KMS-11 (cell line): ENCODE results near the gene PMF1.

ENCODE experiments used
- H2AFZ ChIP-seq: fragments of 200-600 bp; sonication (generic); 2 replicates; pipeline ENCODE4 v1.6.1; 2016; ENCODE audit warnings: antibody characterized with exemption, mixed run types, low read depth
- H3K27ac ChIP-seq: fragments of 200-600 bp; sonication (generic); 2 replicates; pipeline ENCODE4 v1.6.1; 2016; ENCODE audit warnings: mild to moderate bottlenecking, mixed run types
- H3K27me3 ChIP-seq: fragments of 200-600 bp; sonication (generic); 2 replicates; pipeline ENCODE4 v1.6.1; 2017; ENCODE audit warnings: mild to moderate bottlenecking, low read depth, mixed run types, moderate library complexity; ENCODE audit not compliant: insufficient read depth
- H3K36me3 ChIP-seq: fragments of 200-600 bp; sonication (generic); 2 replicates; pipeline ENCODE4 v1.6.1; 2017; ENCODE audit warnings: mild to moderate bottlenecking, mixed run types; ENCODE audit not compliant: insufficient read depth
- H3K4me1 ChIP-seq: fragments of 200-600 bp; sonication (generic); 2 replicates; pipeline ENCODE4 v1.6.1; 2016; ENCODE audit warnings: mild to moderate bottlenecking, low read depth, mixed run types; ENCODE audit not compliant: poor library complexity, severe bottlenecking
- H3K4me2 ChIP-seq: fragments of 200-600 bp; sonication (generic); 2 replicates; pipeline ENCODE4 v1.7.0; 2016; ENCODE audit warnings: mild to moderate bottlenecking, mixed run types
- H3K4me3 ChIP-seq: fragments of 200-600 bp; sonication (generic); IDR thresholded peaks from 2 replicates; pipeline ENCODE4 v1.6.1; 2017; ENCODE audit warnings: low read depth, low read length, mixed read lengths; ENCODE audit not compliant: insufficient read depth
- H3K79me2 ChIP-seq: fragments of 200-600 bp; sonication (generic); 2 replicates; pipeline ENCODE4 v1.6.1; 2016; ENCODE audit warnings: low read depth, mixed run types; ENCODE audit not compliant: insufficient read depth
- H3K9ac ChIP-seq: fragments of 200-600 bp; sonication (generic); 2 replicates; pipeline ENCODE4 v1.6.1; 2016; ENCODE audit warnings: mild to moderate bottlenecking, mixed run types
- H4K20me1 ChIP-seq: fragments of 200-600 bp; sonication (generic); 2 replicates; pipeline ENCODE4 v1.6.1; 2016; ENCODE audit warnings: mild to moderate bottlenecking, mixed run types; ENCODE audit not compliant: insufficient read depth
- TF ChIP-seq, protein P1 (sequence below): fragments of 200-600 bp; sonication (generic); conservative IDR thresholded peaks from 2 replicates; pipeline ENCODE4 v1.6.1; 2017; ENCODE audit warnings: low read depth, mild to moderate bottlenecking, antibody characterized with exemption, low read length, moderate library complexity, mixed read lengths

Gene PMF1

DNA sequence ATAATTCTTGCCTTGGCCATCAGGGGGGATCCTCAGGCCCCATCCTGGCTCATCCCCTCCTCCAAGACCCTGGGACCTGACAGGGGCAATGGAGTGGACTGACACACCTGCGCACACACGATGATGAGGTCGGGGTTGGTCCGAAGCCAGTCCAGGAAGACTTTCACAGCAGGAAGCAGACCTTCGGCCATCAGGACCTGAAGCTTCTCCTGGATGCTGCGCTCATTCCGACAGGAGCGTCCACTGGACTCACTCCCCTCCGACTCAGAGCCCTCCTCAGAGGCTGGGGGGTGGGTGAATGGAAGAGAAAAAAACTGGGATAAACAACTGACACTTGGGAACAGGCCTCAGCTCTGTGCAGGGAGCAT lies 50.5 kb downstream of the PMF1 start:
- no peak overlapping the region for H3K9ac ChIP-seq
- H3K27ac ChIP-seq = no peak overlapping the region
- H3K4me2 ChIP-seq = no peak overlapping the region
- peaks cover 63% of the 10 kb centered on the region; the same call in 1 of the 2 replicates for H3K36me3 ChIP-seq
- no peaks in the 10 kb centered on the region for H3K27me3 ChIP-seq
- H3K4me1 ChIP-seq = peaks cover 18% of the 10 kb centered on the region
- H3K4me3 ChIP-seq = no peak overlapping the region
- TF ChIP-seq, protein P1, sequence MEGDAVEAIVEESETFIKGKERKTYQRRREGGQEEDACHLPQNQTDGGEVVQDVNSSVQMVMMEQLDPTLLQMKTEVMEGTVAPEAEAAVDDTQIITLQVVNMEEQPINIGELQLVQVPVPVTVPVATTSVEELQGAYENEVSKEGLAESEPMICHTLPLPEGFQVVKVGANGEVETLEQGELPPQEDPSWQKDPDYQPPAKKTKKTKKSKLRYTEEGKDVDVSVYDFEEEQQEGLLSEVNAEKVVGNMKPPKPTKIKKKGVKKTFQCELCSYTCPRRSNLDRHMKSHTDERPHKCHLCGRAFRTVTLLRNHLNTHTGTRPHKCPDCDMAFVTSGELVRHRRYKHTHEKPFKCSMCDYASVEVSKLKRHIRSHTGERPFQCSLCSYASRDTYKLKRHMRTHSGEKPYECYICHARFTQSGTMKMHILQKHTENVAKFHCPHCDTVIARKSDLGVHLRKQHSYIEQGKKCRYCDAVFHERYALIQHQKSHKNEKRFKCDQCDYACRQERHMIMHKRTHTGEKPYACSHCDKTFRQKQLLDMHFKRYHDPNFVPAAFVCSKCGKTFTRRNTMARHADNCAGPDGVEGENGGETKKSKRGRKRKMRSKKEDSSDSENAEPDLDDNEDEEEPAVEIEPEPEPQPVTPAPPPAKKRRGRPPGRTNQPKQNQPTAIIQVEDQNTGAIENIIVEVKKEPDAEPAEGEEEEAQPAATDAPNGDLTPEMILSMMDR = no peak
- no peaks in the 10 kb centered on the region for H3K79me2 ChIP-seq
- H4K20me1 ChIP-seq = no peaks in the 10 kb centered on the region
- H2AFZ ChIP-seq = no peak overlapping the region

DNA sequence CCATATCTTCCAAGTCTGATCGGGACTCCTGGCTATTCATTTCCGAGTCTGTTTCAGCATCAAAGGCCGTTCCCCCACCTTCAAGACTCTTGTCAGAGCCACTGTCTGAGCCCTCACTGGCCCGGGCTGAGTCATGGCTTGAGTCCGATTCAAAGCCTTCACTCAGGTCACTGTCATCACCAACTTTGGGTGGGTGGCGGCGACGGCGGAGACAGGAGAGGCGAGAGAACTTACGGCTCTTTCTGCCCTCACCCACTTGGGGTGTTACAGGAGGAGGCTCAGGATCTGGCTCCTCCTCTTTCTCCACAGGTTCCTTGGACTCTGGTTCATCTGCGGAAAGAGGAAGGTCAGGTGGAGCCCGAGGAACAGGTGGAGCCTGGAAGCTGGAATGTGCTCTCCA lies 53.2 kb downstream of the PMF1 start:
- Histone ChIP-seq H3K27ac (no peak overlapping the region), H3K79me2 (no peaks in the 10 kb centered on the region), H3K4me3 (no peak overlapping the region), H2AFZ (no peak overlapping the region), H4K20me1 (no peaks in the 10 kb centered on the region), H3K4me2 (no peak overlapping the region), H3K9ac (no peak overlapping the region), H3K36me3 (peaks cover 56% of the 10 kb centered on the region), H3K4me1 (peaks cover 11% of the 10 kb centered on the region), H3K27me3 (no peaks in the 10 kb centered on the region)
- TF ChIP-seq, protein P1 = no peak

GRCh38 chr1:156268336-156268735 lies 55.5 kb downstream of the PMF1 start:
- Histone ChIP-seq H3K27ac (no peak overlapping the region), H4K20me1 (no peaks in the 10 kb centered on the region), H3K4me3 (no peak overlapping the region), H2AFZ (no peak overlapping the region), H3K4me2 (no peak overlapping the region), H3K4me1 (peaks cover 8% of the 10 kb centered on the region), H3K9ac (no peak overlapping the region), H3K36me3 (peaks cover 61% of the 10 kb centered on the region), H3K79me2 (no peaks in the 10 kb centered on the region), H3K27me3 (no peaks in the 10 kb centered on the region)
- TF ChIP-seq, protein P1 = no peak

- Histone ChIP-seq H3K27ac (no peak overlapping the region), H3K36me3 (peaks cover 71% of the 10 kb centered on the region), H3K4me1 (peaks cover 8% of the 10 kb centered on the region), H3K4me3 (no peak overlapping the region), H3K9ac (no peak overlapping the region), H3K27me3 (no peaks in the 10 kb centered on the region), H3K79me2 (no peaks in the 10 kb centered on the region; the same call in 1 of the 2 replicates), H3K4me2 (no peak overlapping the region), H2AFZ (no peak overlapping the region), H4K20me1 (no peaks in the 10 kb centered on the region)
- TF ChIP-seq, protein P1 = no peak
Measured at GRCh38 chr1:156270314-156270713, 57.5 kb downstream of the PMF1 start.
